HG02759 (cell line): ENCODE measurements around the gene ATP2B2.

Experiments
- ATAC-seq: cut with Tn5 transposase; IDR thresholded peaks from one replicate; pipeline ENCODE4 v1.9.1; 2021; ENCODE audit warnings: mild to moderate bottlenecking, moderate library complexity; ENCODE audit not compliant: unreplicated experiment

The ATP2B2 gene

GRCh38 chr3:10286596-10287295 lies 218.6 kb downstream of the ATP2B2 start:
- ATAC-seq, result no peak

GRCh38 chr3:10286133-10286524 lies 219.3 kb downstream of the ATP2B2 start:
- no peak for ATAC-seq

GRCh38 chr3:10285272-10286132 lies 219.9 kb downstream of the ATP2B2 start:
- ATAC-seq, result no peak

GRCh38 chr3:10284496-10284895 lies 220.9 kb downstream of the ATP2B2 start:
- no peak for ATAC-seq

- ATAC-seq, result no peak
Measured at GRCh38 chr3:10283638-10284037, 221.7 kb downstream of the ATP2B2 start.

GRCh38 chr3:10281951-10282350 lies 223.4 kb downstream of the ATP2B2 start:
- ATAC-seq, result no peak

- ATAC-seq, result no peak
Measured at GRCh38 chr3:10280571-10280970, 224.8 kb downstream of the ATP2B2 start.

GRCh38 chr3:10280177-10280529 lies 225.2 kb downstream of the ATP2B2 start:
- ATAC-seq, result no peak

GRCh38 chr3:10279384-10280176 lies 225.8 kb downstream of the ATP2B2 start:
- ATAC-seq, result no peak

GRCh38 chr3:10278501-10278900 lies 226.9 kb downstream of the ATP2B2 start:
- no peak for ATAC-seq

GRCh38 chr3:10277115-10277625 lies 228.2 kb downstream of the ATP2B2 start:
- no peak for ATAC-seq

- ATAC-seq, result no peak
Measured at GRCh38 chr3:10274601-10275000, 230.8 kb downstream of the ATP2B2 start.
